H9 (cell line): Measurements from ENCODE around the gene SCAF1. TPM values are rescaled to one million over a fixed set of nuclear protein-coding genes. Genes with fewer than 3 reads are reported as not detected.

Experiments
- DNase-seq: peaks from one replicate; pipeline ENCODE4 v3.0.0-alpha.2; 2017
- H2AFZ ChIP-seq: one replicate; pipeline ENCODE4 v1.6.1; 2013; ENCODE audit warnings: mild to moderate bottlenecking, low read length, control low read depth, moderate library complexity
- H2AK5ac ChIP-seq: 2 replicates; pipeline ENCODE4 v1.6.1; 2013; ENCODE audit warnings: low read length, control low read depth, mixed read lengths; ENCODE audit not compliant: insufficient read length
- H2BK120ac ChIP-seq: one replicate; pipeline ENCODE4 v1.6.1; 2013; ENCODE audit warnings: low read depth, mild to moderate bottlenecking, low read length, control low read depth, inconsistent platforms; ENCODE audit not compliant: poor library complexity, severe bottlenecking
- H2BK12ac ChIP-seq: 2 replicates; pipeline ENCODE4 v1.6.1; 2013; ENCODE audit warnings: low read length, control low read depth, mixed read lengths, low read depth; ENCODE audit not compliant: insufficient read length
- H2BK15ac ChIP-seq: 2 replicates; pipeline ENCODE4 v1.6.1; 2013; ENCODE audit warnings: low read depth, low read length, control low read depth
- H2BK20ac ChIP-seq: one replicate; pipeline ENCODE4 v1.6.1; 2013; ENCODE audit warnings: low read depth, mild to moderate bottlenecking, low read length, control low read depth, inconsistent platforms; ENCODE audit not compliant: poor library complexity, severe bottlenecking
- H2BK5ac ChIP-seq: 2 replicates; pipeline ENCODE4 v1.6.1; 2013; ENCODE audit warnings: low read length, control low read depth, mixed read lengths; ENCODE audit not compliant: insufficient read length
- H3K14ac ChIP-seq: 2 replicates; pipeline ENCODE4 v1.6.1; 2013; ENCODE audit warnings: low read length, control low read depth; ENCODE audit not compliant: insufficient read depth
- H3K18ac ChIP-seq: 2 replicates; pipeline ENCODE4 v1.6.1; 2013; ENCODE audit warnings: low read depth, mild to moderate bottlenecking, mixed read lengths, low read length, control low read depth; ENCODE audit not compliant: insufficient read length
- H3K23ac ChIP-seq: 2 replicates; pipeline ENCODE4 v1.6.1; 2013; ENCODE audit warnings: low read length, control low read depth, mixed read lengths, low read depth; ENCODE audit not compliant: insufficient read length
- H3K23me2 ChIP-seq: 2 replicates; pipeline ENCODE4 v1.6.1; 2013; ENCODE audit warnings: low read depth, mild to moderate bottlenecking, mixed read lengths, low read length, control low read depth; ENCODE audit not compliant: insufficient read length, poor library complexity, severe bottlenecking
- H3K27ac ChIP-seq: 2 replicates; pipeline ENCODE4 v1.5.1; 2013; ENCODE audit warnings: low read length, control low read depth, mixed read lengths, low read depth; ENCODE audit not compliant: insufficient read length
- H3K27me3 ChIP-seq: 2 replicates; pipeline ENCODE4 v1.6.1; 2013; ENCODE audit warnings: low read length, control low read depth, inconsistent platforms; ENCODE audit not compliant: insufficient read depth
- H3K4ac ChIP-seq: 2 replicates; pipeline ENCODE4 v1.6.1; 2013; ENCODE audit warnings: low read depth, mild to moderate bottlenecking, control low read depth, inconsistent platforms, low read length, moderate library complexity
- H3K4me1 ChIP-seq: 2 replicates; pipeline ENCODE4 v1.6.1; 2013; ENCODE audit warnings: low read length, control low read depth, inconsistent platforms; ENCODE audit not compliant: insufficient read depth
- H3K4me2 ChIP-seq: 2 replicates; pipeline ENCODE4 v1.6.1; 2013; ENCODE audit warnings: low read length, control low read depth, mixed read lengths; ENCODE audit not compliant: insufficient read length, insufficient read depth
- H3K56ac ChIP-seq: 2 replicates; pipeline ENCODE4 v1.6.1; 2013; ENCODE audit warnings: low read depth, mild to moderate bottlenecking, mixed read lengths, low read length, control low read depth; ENCODE audit not compliant: insufficient read length
- H3K79me1 ChIP-seq: 2 replicates; pipeline ENCODE4 v1.6.1; 2013; ENCODE audit warnings: low read depth, mild to moderate bottlenecking, moderate library complexity, low read length, control low read depth, inconsistent platforms; ENCODE audit not compliant: insufficient read depth, poor library complexity, severe bottlenecking
- H3K79me2 ChIP-seq: 2 replicates; pipeline ENCODE4 v1.6.1; 2013; ENCODE audit warnings: low read length, control low read depth, inconsistent platforms; ENCODE audit not compliant: insufficient read depth
- H3K9ac ChIP-seq: 2 replicates; pipeline ENCODE4 v1.6.1; 2013; ENCODE audit warnings: low read length, control low read depth, mixed read lengths; ENCODE audit not compliant: insufficient read length; ENCODE audit errors: extremely low read depth
- H3K9me3 ChIP-seq: one replicate; pipeline ENCODE4 v1.6.1; 2013; ENCODE audit warnings: low read depth, low read length, inconsistent platforms; ENCODE audit not compliant: control insufficient read depth
- H3T11ph ChIP-seq: one replicate; pipeline ENCODE4 v1.6.1; 2013; ENCODE audit warnings: mild to moderate bottlenecking, low read length, control low read depth, inconsistent platforms
- H4K20me1 ChIP-seq: one replicate; pipeline ENCODE4 v1.6.1; 2013; ENCODE audit not compliant: control insufficient read depth, insufficient read length, insufficient read depth
- H4K5ac ChIP-seq: 2 replicates; pipeline ENCODE4 v1.6.1; 2013; ENCODE audit warnings: low read depth, mild to moderate bottlenecking, mixed read lengths, low read length, control low read depth; ENCODE audit not compliant: insufficient read length
- H4K8ac ChIP-seq: replicated peaks from 2 replicates; pipeline ENCODE4 v1.6.1; 2013; ENCODE audit warnings: low read length, control low read depth, mixed read lengths, low read depth; ENCODE audit not compliant: insufficient read length
- H4K91ac ChIP-seq: 2 replicates; pipeline ENCODE4 v1.6.1; 2013; ENCODE audit warnings: low read depth, mild to moderate bottlenecking, moderate library complexity, mixed read lengths, low read length, control low read depth; ENCODE audit not compliant: insufficient read length
- H3K27ac Mint-ChIP-seq, 3 experiments: 2 replicates in 2 of 3; 3 replicates in 1 of 3; pipeline ENCODE4 v1.8.0; 2020 to 2021; ENCODE audit warnings: mixed read lengths in 3 of 3, mild to moderate bottlenecking in 1 of 3, moderate library complexity in 1 of 3
- H3K27me3 Mint-ChIP-seq: 2 replicates; pipeline ENCODE4 v1.8.0; 2021; ENCODE audit warnings: low read depth, mild to moderate bottlenecking, moderate library complexity, mixed read lengths
- H3K36me3 Mint-ChIP-seq, 3 experiments: 2 replicates in 2 of 3; 3 replicates in 1 of 3; pipeline ENCODE4 v1.8.0; 2020 to 2021; ENCODE audit warnings: low read depth in 3 of 3, mixed read lengths in 3 of 3; ENCODE audit not compliant: insufficient read depth in 1 of 3
- H3K4me1 Mint-ChIP-seq, 2 experiments: 2 replicates each; pipeline ENCODE4 v1.8.0; 2020; ENCODE audit warnings: mixed read lengths in 2 of 2
- H3K4me3 Mint-ChIP-seq, 2 experiments: 2 replicates in 1 of 2; 3 replicates in 1 of 2; pipeline ENCODE4 v1.8.0; 2020 to 2021; ENCODE audit warnings: mild to moderate bottlenecking in 2 of 2, mixed read lengths in 2 of 2, moderate library complexity in 1 of 2
- H3K9me3 Mint-ChIP-seq, 2 experiments: 2 replicates in 1 of 2; 3 replicates in 1 of 2; pipeline ENCODE4 v1.8.0; 2020; ENCODE audit warnings: mild to moderate bottlenecking in 2 of 2, mixed read lengths in 2 of 2, moderate library complexity in 1 of 2
- WGBS: extraction: QIAGEN DNeasy Blood & Tissue Kit; methylation state at CpG from one replicate; pipeline ENCODE4 v1.1.7; 2013; ENCODE audit warnings: missing lambda C conversion rate, low lambda C conversion rate, mixed read lengths; ENCODE audit not compliant: insufficient read length; ENCODE audit errors: extremely low coverage; 5-methylcytosine and 5-hydroxymethylcytosine counted together
- total RNA-seq: library from RNA; stranded (reverse); gene quantifications from 2 replicates; pipeline ENCODE4 v1.2.1, GENCODE V29; 2021
- TF ChIP-seq, protein P1 (sequence below): fragments of 200-600 bp; sonication (generic); conservative IDR thresholded peaks from 3 replicates; pipeline ENCODE4 v1.8.0; 2021; ENCODE audit warnings: antibody characterized with exemption, mild to moderate bottlenecking

The SCAF1 gene
- total RNA-seq, 1 experiment from 2014 or later: 85.3 TPM

DNA sequence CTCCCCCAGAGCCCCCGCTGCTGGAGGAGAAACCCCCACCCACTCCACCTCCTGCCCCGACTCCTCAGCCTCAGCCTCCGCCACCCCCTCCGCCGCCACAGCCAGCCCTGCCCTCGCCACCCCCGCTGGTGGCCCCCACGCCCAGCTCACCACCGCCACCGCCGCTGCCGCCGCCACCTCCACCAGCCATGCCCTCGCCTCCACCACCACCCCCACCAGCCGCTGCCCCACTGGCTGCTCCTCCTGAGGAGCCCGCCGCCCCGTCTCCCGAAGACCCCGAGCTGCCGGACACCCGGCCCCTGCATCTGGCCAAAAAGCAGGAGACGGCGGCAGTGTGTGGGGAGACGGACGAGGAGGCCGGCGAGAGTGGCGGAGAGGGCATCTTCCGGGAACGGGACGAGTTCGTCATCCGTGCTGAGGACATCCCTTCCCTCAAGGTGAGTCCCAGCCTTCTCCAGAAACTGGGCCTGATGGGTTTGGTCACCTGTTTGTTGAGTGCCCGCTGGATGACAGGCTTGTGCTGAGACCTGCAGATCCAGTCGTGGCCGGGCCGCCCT is 40.4 kb upstream of the SCAF1 start:
- H3K36me3 Mint-ChIP-seq: peaks cover 34 to 81% (median 78%) of the 10 kb centered on the region in 3 experiments
- no peaks in the 10 kb centered on the region for H4K20me1 ChIP-seq

More for the DNA sequence above, 40.4 kb upstream of the SCAF1 start:
- Histone ChIP-seq H3K79me2 (peaks cover 7% of the 10 kb centered on the region; the same call in 1 of the 2 replicates), H3K9ac (no peak overlapping the region), H3K56ac (no peak overlapping the region), H2BK5ac (no peak overlapping the region), H3K27ac (no peak overlapping the region), H3K14ac (no peak overlapping the region), H3K79me1 (no peaks in the 10 kb centered on the region), H2AFZ (no peak overlapping the region), H2BK120ac (no peak overlapping the region), H2BK12ac (no peak overlapping the region), H2BK15ac (no peak overlapping the region), H3K27me3 (no peaks in the 10 kb centered on the region), H3K23ac (no peak overlapping the region), H3K4me1 (no peaks in the 10 kb centered on the region), H3K4me2 (no peak overlapping the region), H3T11ph (no peak overlapping the region), H4K8ac (no peak overlapping the region), H2BK20ac (no peak overlapping the region), H3K23me2 (no peaks in the 10 kb centered on the region), H3K4ac (no peak overlapping the region), H4K91ac (no peak overlapping the region), H2AK5ac (no peak overlapping the region), H3K9me3 (no peaks in the 10 kb centered on the region), H4K5ac (no peak overlapping the region), H3K18ac (no peak overlapping the region)
- H3K27me3 Mint-ChIP-seq: no peaks in the 10 kb centered on the region
- TF ChIP-seq, protein P1, sequence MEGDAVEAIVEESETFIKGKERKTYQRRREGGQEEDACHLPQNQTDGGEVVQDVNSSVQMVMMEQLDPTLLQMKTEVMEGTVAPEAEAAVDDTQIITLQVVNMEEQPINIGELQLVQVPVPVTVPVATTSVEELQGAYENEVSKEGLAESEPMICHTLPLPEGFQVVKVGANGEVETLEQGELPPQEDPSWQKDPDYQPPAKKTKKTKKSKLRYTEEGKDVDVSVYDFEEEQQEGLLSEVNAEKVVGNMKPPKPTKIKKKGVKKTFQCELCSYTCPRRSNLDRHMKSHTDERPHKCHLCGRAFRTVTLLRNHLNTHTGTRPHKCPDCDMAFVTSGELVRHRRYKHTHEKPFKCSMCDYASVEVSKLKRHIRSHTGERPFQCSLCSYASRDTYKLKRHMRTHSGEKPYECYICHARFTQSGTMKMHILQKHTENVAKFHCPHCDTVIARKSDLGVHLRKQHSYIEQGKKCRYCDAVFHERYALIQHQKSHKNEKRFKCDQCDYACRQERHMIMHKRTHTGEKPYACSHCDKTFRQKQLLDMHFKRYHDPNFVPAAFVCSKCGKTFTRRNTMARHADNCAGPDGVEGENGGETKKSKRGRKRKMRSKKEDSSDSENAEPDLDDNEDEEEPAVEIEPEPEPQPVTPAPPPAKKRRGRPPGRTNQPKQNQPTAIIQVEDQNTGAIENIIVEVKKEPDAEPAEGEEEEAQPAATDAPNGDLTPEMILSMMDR: no peak
- no peak overlapping the region for H3K4me3 Mint-ChIP-seq
- no peaks in the 10 kb centered on the region for H3K4me1 Mint-ChIP-seq
- no peaks in the 10 kb centered on the region for H3K9me3 Mint-ChIP-seq
- WGBS: no CpG with 5 or more reads among the region's 38 CpGs
- H3K27ac Mint-ChIP-seq: peak overlapping the region in 1 of 3 experiments; percentile 62; a peak in 1 of 7 replicates
- no peak for DNase-seq
